ENCODE results near the gene IL20RA.

GRCh38 chr6:136995521-136995920, 49.2 kb downstream of the IL20RA start:
- TF ChIP-seq CTCF (IDR thresholded peaks at IDR 0.05), result no peak
- TF ChIP-seq POLR2A (IDR thresholded peaks at IDR 0.05), result no peak
- TF ChIP-seq POLR2AphosphoS5 (IDR thresholded peaks at IDR 0.05; ENCODE audit: insufficient read depth in 1 of 2, low read depth in 1 of 2), result no peak

All from vagina (tissue), 2 donors.